SK-N-MC (cell line): ENCODE measurements around the gene CLEC2L.

ENCODE experiments used
- EZH2 ChIP-seq: fragments of 200-600 bp; sonication (generic); IDR thresholded peaks from one replicate; pipeline ENCODE4 v1.6.1; 2017; ENCODE audit warnings: antibody characterized with exemption
- FOXP2 ChIP-seq: optimal IDR thresholded peaks from 2 replicates; pipeline ENCODE3; 2011; ENCODE audit warnings: mild to moderate bottlenecking, moderate library complexity; ENCODE audit not compliant: insufficient read depth; ENCODE audit errors: extremely low read length, control extremely low read depth
- POLR2AphosphoS5 ChIP-seq: IDR thresholded peaks from 2 replicates; pipeline ENCODE4 v1.6.1; 2012; ENCODE audit warnings: mild to moderate bottlenecking, low read depth, low read length, borderline replicate concordance

DNA sequence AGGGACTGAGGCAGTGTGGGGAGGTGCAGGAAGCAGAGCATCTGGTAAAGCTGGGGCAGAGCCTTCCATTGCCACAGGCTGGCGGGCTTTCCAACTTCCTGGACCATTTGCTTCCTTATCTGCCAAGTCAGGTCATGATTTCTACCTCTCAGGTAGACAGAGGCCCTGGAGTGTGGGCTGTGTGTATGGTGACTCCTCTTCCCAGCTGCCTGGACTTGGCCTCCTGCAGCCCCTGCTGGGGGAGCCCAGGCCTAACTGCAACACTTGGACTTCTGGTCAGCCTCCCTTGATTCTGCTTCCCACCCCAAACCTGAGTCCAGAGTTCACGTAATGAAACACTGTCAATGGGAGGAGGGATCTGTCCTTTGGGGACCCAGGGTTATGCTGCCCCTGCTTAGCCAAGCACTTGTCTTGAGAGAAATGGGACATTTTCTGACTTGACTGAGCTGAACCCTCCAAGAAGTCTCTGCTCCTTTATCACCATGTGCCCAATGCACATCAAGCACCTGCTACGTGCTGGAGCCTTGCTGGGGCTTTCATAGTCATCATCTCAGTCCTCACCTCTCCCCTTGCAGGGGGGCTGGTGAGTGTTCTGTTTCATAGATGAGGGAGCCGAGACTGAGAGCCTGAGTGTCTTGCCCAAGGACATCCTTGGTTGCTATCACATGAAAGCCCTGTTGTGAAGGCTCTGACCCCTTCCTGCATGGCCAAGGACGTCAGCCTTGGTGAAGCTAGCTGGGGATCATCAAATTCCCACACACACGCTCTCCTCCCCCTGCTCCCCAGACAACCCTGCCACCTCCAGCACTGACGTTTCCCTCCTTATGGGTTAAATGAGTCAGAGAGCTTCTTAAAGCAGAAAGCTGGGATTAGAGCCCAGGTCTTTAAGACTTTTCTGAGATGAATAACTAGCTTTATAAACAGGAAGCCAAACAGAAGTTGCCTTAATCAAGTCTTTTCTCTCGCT lies 3.4 kb downstream of the CLEC2L start:
- TF ChIP-seq POLR2AphosphoS5 (no peak), EZH2 (no peak), FOXP2 (no peak)
